ENCODE results near the gene RPN2.
"Not testable (repeated sequence)": the region's sequence is repeated elsewhere in the genome, so short reads cannot be mapped to it uniquely, and the experiment has no call there.

RPN2 gene

GRCh38 chr20:37178839-37179682 is at the start of gene RPN2, which contains the start of gene MROH8:
Gene RPN2, plus strand, starts transcription at chr20:37179330. Its CDS starts 27 bp downstream, at chr20:37179357.
Gene MROH8, minus strand, starts transcription at chr20:37179548.
- DNase-seq = peak; percentile 97

- no peak for DNase-seq
Measured at GRCh38 chr20:37131486-37131885, 47.6 kb upstream of the RPN2 start.

GRCh38 chr20:37133952-37134351 is 45.2 kb upstream of the RPN2 start:
- DNase-seq = no peak

- DNase-seq = no peak
Measured at GRCh38 chr20:37137547-37137946, 41.6 kb upstream of the RPN2 start.

- no peak for DNase-seq
Measured at GRCh38 chr20:37142708-37143107, 36.4 kb upstream of the RPN2 start.

GRCh38 chr20:37144856-37145404 is 34.2 kb upstream of the RPN2 start:
- DNase-seq = no peak

GRCh38 chr20:37147250-37147649 is 31.9 kb upstream of the RPN2 start:
- DNase-seq = no peak

- DNase-seq = not testable (repeated sequence)
Measured at GRCh38 chr20:37150864-37151263, 28.3 kb upstream of the RPN2 start.

- DNase-seq = no peak
Measured at GRCh38 chr20:37151529-37151928, 27.6 kb upstream of the RPN2 start.

GRCh38 chr20:37152284-37152683 is 26.8 kb upstream of the RPN2 start:
- no peak for DNase-seq

GRCh38 chr20:37154684-37155298 is 24.3 kb upstream of the RPN2 start:
- peak; percentile 47 for DNase-seq

GRCh38 chr20:37155987-37156386 is 23.1 kb upstream of the RPN2 start:
- no peak for DNase-seq

GRCh38 chr20:37158248-37158647 is 20.9 kb upstream of the RPN2 start:
- no peak for DNase-seq

GRCh38 chr20:37160683-37161082 is 18.4 kb upstream of the RPN2 start:
- no peak for DNase-seq

- peak; percentile 18 for DNase-seq
Measured at GRCh38 chr20:37161830-37162549, 17.1 kb upstream of the RPN2 start.

GRCh38 chr20:37162646-37163045 is 16.5 kb upstream of the RPN2 start:
- no peak for DNase-seq

GRCh38 chr20:37163832-37164554 is 15.1 kb upstream of the RPN2 start:
- no peak for DNase-seq

GRCh38 chr20:37165031-37165430 is 14.1 kb upstream of the RPN2 start:
- DNase-seq = no peak

- no peak for DNase-seq
Measured at GRCh38 chr20:37166867-37167266, 12.3 kb upstream of the RPN2 start.

- no peak for DNase-seq
Measured at GRCh38 chr20:37172836-37173235, 6.3 kb upstream of the RPN2 start.

GRCh38 chr20:37179683-37180524 is 774 bp downstream of the RPN2 start:
- no peak for DNase-seq

GRCh38 chr20:37185686-37186085 is 6.6 kb downstream of the RPN2 start:
- no peak for DNase-seq
